HFF-Myc (cell line): ENCODE measurements around the gene ICAM2.

Experiments used
- DNase-seq: peaks from one replicate; pipeline ENCODE4 v3.0.0-alpha.2; 2011; ENCODE audit warnings: low read depth; ENCODE audit errors: extremely low read depth
- H3K4me3 ChIP-seq: replicated peaks from 2 replicates; pipeline ENCODE4 v1.5.1; 2011; ENCODE audit warnings: low read depth, mild to moderate bottlenecking, control low read depth, low read length
- TF ChIP-seq, protein P1 (sequence below): IDR thresholded peaks from 2 replicates; pipeline ENCODE4 v1.5.1; 2012; ENCODE audit warnings: mild to moderate bottlenecking, low read depth, low read length, control low read depth; ENCODE audit errors: missing control alignments

The ICAM2 gene

GRCh38 chr17:63962298-63962744, 58.1 kb downstream of the ICAM2 start:
- TF ChIP-seq, protein P1, sequence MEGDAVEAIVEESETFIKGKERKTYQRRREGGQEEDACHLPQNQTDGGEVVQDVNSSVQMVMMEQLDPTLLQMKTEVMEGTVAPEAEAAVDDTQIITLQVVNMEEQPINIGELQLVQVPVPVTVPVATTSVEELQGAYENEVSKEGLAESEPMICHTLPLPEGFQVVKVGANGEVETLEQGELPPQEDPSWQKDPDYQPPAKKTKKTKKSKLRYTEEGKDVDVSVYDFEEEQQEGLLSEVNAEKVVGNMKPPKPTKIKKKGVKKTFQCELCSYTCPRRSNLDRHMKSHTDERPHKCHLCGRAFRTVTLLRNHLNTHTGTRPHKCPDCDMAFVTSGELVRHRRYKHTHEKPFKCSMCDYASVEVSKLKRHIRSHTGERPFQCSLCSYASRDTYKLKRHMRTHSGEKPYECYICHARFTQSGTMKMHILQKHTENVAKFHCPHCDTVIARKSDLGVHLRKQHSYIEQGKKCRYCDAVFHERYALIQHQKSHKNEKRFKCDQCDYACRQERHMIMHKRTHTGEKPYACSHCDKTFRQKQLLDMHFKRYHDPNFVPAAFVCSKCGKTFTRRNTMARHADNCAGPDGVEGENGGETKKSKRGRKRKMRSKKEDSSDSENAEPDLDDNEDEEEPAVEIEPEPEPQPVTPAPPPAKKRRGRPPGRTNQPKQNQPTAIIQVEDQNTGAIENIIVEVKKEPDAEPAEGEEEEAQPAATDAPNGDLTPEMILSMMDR: no peak
- no peak for DNase-seq

DNA sequence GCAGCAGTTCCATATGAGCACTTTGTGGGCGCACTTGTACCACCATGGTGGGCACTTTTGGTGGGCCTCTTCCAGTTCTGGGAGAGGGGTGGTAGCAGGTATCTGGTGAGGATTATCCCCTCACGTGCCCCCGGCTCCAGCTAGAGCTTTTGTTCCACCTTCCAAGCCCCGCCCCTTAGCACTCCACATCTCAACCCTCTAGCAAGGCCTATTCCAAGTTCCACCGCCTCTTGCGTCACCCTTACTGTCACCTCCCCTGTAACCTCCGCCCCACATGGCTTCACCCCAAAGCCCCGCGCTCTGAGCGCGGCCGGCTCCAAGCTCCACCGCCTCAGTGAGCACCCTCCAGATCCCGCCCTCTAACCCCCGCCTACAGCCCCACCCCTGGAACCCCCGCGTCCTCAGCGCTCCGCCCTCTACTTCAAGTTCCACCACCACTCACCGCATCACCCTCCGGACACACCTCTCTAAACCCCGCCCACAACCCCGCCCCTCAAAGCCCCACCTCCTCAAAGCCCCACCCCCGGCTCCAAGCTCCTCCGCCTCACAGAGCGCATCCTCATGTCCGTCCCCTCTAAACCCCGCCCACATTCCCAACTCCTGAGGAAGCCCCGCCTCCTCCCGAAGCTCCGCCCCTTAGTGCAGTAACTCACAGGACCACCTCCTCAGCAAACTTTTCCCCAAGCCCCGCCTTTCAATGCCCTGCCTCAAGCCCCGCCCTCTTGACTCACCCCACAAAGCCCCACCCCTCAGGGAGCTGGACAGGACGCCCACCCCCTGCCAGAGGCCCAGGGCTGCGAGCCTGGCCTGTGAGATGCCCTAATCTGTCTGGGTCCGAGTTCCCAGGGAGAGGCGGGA, 58.8 kb downstream of the ICAM2 start:
- no peak overlapping the region for H3K4me3 ChIP-seq
- DNase-seq: no peak
- TF ChIP-seq, protein P1: no peak

More at GRCh38 chr17:63962298-63962744, 58.1 kb downstream of the ICAM2 start:
- no peak overlapping the region for H3K4me3 ChIP-seq

- no peak overlapping the region for H3K4me3 ChIP-seq
- TF ChIP-seq, protein P1: no peak
These were observed 60.0 kb downstream of the ICAM2 start for GRCh38 chr17:63960430-63960829.

DNA sequence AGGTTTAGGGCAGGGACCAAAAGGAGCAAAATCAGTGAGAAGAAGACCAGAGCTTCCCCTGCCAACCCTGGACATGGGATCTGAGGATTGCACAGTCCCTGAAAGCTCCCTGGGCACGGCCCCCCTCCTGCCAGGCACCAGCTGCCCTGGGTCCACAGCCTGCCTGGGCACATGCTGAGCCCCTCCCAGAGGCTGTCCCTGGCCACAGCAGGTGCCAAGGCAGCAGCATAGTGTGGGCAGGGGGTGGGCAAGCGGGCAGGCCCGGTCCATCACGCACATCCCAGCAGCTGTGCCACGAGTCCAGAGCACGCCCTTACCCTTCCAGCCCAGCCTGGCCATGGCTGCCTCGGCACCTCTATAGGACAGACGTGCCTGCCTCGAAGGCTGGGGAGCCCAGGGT, 60.4 kb downstream of the ICAM2 start:
- DNase-seq: no peak
- TF ChIP-seq, protein P1: no peak
- no peak overlapping the region for H3K4me3 ChIP-seq

More at GRCh38 chr17:63960430-63960829, 60.0 kb downstream of the ICAM2 start:
- no peak for DNase-seq

DNA sequence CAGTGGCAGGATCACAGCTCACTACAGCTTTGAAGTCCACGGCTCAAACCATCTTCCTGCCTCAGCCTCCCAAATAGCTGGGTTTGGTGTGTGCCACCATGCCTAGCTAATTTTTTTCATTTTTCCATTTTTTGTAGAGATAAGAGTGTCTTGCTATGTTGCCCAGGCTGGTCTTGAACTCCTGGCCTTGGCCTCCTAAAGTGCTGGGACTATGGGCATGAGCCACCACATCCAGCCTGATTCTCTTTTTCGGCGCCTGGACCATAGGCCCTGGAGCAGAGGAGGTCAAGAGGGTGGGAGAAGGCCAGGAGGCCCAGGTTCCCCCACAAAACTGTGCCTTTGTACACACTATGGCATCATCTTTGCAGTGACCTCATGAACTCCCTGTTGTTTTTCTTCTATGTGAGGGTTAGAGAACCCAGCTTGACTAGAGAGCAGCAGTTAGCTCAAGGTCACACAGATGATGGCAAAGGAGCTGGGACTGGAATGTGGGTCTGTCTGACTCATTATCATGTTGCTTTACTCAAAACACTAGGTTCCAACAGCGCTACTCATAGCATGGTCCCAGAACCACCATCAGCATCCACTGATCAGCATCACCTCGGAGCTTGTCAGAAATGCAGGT, 64.0 kb downstream of the ICAM2 start:
- no peak for DNase-seq
- TF ChIP-seq, protein P1: no peak
- H3K4me3 ChIP-seq: no peak overlapping the region

- TF ChIP-seq, protein P1: no peak
- no peak overlapping the region for H3K4me3 ChIP-seq
- no peak for DNase-seq
These were observed 64.6 kb downstream of the ICAM2 start for GRCh38 chr17:63955791-63956190.
